Activated CD4-positive, alpha-beta T cell treated with anti-CD3 and anti-CD28 coated beads, Interleukin-10, Interleukin-2, amounts not matched to agents 100 ng/mL and 50 ng/mL, durations not matched to agents 16 hours and 8 hours (primary cell): ENCODE data around the gene APOBEC3H.

Experiments
- DNase-seq: peaks from one replicate; pipeline ENCODE4 v3.0.0-alpha.2; 2020

Gene APOBEC3H

DNA sequence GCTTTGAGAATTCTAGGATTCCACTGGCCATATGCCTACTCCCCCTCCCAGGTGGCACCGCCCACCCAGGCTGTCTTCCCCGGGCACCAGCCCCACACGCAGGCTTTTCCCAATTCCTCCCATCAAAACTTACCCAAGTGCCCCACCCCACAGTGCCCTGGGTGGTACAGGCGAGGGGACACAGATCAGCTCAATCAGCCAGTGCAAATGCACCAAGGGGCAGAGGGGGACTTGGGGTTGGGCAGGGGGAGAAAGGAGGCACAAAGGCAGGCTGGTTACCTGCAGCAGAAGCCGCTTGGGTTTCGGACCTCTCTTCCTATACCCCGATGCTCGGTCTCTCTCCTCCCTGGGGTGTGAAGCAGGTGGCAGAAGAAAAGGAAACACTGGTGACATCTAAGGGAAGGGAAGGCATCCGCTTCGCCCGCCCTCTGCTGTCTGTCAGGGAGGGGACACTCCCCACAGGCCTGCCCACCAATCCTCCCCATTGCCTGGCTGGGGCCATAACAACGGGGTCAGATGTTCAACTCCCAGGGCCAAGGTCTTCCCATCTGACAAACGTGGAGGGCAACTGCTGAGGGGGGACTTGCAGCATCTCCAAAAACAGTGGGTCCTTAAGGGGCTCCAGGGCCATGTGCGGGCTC, 41.4 kb downstream of the APOBEC3H start:
- DNase-seq = no peak

DNA sequence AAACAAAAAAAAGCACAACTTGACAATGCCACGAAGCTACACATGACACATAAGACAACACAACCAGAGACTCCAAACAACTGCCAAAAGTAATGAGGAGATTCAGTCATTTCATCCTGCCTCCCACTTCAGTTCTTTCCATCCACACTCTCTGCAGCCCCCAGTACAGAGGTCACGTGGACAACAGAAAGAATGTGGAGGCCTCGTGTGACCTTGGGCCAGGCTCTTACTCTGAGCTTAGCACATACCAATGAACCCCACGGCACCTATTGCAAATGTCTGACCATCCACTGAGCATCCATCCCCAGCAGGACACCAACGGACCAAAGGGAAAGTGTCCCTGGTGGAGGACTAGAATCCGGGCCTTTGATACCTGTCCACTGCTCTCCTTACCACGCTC, 42.9 kb downstream of the APOBEC3H start:
- no peak for DNase-seq

DNA sequence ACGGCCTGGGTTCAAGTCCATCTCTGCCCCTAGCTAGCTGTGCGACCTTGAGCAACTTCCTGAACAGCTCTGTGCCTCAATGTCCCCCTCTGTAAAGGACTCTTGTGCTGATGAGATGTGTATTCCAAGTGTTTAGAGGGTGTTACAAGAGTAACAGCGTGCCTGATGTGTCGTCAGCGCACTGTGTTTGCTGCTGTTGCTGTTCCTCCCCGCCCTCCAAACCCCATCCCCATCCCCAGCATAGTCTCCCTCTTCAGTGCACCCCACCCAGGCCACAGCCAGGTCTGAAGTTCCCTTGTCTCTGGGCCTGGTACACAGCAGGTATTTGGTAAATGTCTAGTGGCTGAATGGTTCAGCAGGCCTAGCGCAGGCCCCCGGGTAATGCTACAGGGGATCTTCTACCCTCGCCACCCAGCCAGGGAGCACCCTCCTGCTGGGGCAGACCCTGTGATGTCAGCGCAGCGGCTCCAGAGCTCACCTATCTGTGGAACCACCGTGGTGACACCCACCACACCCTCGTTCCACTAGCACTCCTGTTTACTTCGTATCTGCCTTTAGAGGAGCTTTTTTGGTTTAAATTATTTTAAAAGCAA, 45.1 kb downstream of the APOBEC3H start:
- no peak for DNase-seq

DNA sequence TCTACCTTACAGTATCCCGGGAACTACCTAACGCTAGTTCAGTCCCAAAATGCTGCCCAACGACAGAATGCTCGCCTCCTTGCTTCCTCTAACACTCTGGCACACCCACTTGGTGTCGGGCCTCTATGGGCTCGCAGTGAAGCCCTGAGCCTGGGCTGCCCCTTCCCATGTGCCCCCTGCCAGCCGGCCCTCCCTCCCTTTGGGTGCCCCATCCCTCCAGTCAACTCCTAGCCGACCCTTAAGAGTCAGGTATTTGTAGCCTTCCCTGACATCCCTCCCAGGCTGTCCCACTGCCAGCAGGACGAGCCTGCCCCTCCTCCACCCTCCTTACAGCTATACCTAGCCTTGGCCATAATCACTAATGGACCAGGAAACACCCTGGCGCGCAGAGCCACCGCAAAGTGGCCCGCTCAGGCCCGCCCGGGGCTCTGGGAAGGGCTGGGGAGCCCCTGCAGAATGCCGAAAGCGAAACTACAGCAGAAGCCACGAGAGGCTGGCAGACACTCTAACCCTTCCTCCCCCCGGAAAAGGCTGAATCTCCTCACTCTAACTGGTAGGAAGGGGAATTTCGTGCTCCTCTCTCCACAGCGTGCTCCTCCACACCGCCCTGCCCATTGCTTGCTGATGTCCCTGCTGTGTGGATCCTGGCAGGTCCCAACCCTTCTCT, 47.2 kb downstream of the APOBEC3H start:
- DNase-seq = peak; percentile 77

DNA sequence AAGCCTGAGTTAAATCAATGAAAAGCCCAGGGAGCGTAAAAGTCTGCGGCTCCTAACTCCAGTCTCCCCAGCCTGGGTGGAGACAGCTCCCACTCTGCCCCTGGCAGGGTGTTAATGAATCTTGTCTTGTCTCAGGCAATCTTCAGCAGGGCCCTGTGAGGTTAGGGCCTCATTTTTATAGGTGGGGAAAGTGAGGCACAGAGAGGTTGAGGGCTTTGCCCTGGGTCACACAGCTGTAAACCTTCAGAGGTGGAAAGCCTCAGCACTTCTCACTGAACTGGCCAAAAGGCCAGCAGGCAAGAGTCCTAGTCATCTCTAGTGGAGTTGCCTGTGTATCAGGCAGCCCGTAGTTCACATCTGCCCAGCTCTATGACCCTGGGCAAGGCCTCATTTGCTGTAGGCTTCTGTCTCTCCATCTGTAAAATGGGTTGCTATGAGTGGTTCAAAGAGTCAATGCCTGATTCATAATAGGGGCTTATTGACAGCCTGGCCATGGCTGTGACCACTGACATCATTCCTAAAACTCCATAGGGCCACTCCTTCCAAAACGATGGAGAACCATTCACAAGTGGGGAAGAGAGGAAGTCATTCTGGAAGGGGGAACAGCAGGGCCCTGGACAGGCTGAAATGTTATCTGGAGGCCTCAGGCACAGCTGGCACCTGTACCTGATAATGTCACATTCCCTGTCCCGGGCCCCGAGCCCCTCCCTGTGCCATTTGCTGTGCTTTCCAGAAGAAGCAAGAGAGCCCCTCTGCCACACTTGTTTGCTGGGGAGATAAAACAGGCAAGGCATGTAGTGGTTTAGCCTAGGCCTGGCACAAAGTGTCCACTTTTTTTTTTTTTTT, 49.4 kb downstream of the APOBEC3H start:
- no peak for DNase-seq

DNA sequence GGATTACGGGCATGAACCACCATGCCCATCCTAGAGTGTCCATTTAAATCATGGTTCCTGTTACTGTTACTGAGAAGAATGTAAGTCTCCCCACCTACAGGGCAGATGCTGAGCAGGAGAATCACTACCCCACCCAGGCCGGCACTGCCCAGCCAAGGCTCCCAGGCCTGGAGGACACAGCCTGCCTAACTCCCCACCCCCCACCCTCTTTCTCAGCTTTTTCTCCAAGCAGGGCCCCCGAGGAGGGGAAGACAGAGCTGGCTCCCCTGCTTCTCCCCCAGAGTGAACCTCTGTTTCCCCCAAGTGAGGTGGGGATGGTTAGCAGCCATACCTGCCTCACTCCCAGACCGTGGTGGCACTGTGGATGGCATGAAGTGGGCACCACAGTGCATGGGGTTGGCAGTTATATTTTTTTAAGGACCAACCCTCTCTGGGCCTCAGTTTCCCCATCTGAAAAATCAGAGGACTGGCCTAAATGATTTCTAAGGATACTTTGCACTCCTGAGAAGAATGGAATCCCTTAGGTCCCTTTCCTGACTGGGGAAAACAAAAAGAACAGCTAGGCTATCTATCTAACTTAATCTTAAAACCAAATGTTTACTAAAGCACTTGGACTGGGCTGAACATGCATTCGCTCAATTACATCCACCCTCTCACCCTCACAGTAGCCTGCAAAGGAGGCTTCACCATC, 50.4 kb downstream of the APOBEC3H start:
- no peak for DNase-seq

DNA sequence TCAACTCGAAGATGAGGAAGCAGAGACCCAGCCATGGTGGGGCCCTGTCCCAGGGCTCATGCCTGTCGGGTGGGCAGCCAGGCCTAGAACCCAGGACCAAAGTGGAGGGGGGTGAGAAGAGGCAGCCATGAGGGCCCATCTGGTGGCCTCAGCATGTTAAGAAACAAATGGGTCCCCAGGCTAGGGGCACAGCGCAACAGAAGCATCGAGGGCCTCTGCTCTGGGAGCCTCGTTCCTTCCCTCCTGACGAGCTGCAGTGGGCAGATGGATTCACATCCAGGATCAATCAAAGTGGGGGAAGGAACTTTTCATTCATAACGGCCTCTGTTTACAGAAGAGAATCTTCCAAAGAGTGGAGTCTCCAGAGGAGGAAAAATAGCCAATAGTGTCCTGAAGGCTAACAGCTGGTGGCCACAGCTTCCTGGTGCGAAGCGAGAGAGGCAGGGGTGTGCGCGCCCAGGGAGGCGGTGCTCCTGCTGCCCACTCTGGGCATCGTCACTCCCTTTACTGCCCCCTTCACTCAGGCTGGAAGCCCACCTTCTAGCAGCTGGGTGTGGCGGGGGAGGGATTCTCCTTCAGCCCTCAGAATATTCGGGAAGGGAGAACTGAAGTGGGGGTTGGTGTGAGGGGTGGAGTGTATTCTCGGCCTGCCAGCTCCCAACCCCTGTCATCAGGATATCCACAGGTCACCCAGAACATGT, 51.1 kb downstream of the APOBEC3H start:
- DNase-seq = no peak

DNA sequence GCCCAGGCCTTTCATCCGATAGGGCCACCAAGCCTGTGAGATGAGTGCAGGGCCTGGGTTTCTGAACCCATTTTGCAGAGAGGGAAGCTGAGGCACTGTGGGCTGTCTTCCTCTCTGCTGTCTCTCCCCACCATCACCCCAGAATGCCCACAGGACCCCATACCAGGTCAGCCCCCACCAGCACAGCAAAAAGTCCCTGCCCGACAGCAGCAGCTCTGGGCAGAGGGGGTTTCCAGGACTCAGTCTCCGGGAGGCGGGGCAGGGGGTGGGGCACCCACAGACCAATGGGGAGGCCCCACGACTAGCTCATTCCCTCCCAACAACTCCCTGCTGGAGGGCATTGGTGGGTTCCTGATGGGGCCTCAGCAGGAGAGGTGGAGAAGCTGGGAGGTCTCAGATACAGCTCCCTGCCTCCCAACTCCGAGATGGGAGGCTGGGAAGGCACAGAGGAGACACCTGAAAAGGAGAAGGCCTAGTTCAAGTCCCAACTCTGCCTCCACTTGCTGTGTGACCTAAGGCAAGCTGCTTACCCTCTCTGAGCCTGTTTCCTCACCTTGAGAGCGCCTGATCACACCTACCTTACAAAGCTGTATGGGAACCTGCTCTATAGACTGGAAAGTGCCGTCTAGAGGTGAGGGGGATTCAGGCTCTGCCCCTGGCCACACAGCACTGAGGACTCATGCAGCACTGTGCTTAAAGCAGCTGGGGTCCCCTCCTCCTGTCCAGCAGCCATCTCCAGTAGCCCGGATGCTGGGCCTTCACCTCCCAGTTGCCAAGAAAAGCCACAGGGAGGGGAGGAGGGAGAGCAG, 51.9 kb downstream of the APOBEC3H start:
- DNase-seq = peak; percentile 76

DNA sequence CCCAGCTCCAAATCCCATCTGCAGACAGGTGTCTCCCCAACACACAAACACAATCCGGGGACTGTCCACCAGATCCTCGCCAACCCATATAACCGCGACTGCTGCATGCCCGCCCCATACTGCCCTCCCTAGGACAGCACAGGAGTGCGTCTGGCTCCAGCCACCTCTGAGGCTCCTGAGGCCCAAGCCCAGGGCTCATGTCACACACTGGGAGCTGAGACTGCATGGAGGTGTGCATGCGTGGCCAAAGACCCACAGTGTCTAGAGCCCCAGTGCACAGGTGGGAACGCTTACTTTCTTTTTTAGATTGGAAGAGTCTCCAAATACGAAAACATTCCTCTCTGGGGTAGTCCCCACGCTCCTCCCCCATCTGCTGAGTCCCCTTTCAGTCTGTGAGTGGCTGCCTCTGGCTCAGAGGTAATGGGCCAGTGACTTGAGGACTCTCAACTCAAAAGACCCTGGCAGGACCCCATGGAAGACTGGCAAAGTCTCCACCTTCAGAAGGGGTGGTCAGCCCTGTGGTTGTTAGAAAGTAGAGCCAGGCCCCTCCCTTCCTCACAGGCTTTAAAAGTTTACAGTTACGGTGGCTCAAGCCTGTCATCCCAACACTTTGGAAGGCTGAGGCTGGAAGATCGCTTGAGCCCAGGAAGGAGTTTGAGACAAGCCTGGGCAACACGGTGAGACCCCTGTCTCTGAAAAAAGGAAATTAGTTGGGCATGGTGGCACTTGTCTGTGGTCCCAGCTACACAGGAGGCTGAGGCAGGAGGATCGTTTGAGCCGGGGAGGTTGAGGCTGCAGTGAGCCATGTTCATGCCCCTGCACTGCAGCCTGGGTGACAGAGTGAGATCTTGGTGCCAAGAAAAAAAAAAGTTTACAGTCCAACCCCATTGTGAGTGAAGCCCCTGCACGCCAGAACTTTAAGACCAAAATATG, 53.1 kb downstream of the APOBEC3H start:
- DNase-seq = no peak

DNA sequence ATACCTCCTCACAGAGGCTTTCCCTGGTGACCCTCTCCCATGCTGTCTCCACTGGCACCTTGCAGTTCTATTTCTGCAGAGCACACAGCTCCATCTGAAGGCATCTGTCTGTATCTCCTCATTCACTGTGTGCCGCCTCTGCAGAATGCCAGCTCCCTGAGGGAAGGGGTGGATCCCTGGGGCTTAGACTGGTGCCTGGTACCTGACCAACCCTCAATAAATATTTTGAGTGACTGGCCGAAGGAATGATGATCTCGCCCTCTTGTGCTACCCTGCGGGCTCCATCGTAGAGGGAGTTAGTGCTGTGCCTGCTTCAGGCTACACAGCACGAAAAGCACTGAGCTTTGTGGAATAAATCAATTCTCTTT, 53.8 kb downstream of the APOBEC3H start:
- no peak for DNase-seq

DNA sequence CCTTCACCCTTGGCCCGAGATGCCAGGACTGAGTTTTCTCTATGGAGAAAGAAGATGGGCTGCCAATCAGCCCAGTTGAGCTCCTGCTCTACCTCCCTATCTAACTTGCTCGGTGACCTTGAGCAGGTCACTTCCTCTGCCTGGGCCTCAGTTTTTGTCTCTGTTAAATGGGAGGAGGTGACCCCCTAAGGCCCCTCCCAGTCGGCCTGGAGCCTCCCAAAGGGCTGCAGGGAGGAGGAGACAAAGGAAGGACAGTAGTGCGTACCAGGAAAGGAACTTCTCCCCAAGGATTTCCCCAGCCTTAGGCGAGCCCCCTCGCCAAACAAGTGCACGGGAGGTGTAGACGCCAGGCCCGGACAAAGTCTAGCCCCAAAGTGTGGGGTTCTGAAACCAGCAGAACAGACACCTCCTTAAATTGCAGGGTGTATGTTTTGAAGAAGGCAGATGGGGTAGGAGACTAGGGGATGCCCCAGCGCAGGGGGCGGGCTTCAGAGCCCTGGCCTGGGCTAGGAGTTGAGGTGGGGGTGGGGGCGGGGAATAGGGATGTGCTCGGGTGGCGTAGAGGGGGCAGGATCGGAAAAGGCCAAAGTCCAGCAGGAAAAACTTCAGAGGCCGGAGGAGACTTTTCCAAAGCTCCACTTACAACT, 54.4 kb downstream of the APOBEC3H start:
- DNase-seq = no peak

DNA sequence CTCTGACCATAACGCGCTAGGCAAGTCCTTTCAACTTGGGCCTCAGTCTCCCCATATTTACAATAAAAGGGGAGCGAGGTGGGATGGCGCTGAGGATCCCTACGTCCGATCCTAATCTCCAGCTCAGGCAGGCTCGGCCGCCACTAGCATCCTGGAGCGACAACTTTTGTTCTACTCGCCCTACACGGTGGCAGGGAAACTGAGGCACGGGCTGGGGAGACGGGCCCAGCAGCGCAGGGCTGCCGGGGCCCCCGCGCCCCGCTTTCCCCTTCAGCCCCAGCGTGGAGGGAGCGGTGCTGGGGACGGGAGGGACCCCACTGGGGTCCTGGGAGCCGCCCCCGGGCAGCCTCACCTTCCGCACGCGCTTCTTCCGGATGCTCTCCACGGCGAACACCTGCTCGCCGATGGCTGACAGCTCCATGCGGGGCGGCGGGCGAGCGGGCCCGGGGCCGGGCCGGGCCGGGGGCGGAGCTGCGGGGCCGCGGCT, 55.0 kb downstream of the APOBEC3H start:
- no peak for DNase-seq

DNA sequence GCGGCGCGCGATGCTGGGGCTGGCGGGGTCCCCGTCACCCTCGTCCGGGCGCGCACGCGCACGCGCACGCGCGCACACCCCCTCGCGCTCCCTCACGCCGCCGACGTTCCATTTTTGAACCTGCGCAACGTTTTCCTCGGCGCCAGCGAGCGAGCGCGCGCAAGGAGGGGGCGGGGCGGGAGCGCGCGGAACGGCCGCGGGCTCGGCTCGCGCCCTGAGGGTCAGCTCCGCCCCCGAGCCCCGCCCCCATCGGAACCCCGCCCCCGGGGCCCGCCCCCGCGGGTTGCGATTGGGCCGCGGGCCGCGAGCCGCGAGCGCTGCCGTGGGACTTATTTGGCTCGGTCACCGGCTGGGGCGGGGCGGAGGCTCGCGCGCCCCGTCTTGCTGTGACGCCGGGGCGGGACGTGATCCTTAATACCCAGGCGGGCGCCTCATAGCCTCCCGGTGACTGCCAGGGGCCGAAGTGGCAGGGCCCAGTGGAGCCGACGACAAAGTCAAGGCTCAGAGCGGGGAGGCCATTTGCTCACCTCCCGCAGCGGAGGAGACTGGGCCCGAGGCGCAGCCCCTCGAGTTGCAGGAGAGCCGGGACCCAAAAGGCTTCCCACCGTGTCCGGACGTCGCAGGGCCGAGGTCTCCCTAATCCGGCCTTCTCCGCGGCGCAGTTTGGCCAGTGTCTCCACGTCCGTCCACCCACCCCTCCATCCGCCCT, 55.6 kb downstream of the APOBEC3H start, which contains the start of gene CBX7:
CBX7 (minus strand) TSS at position 170 of the 709 bp plus-strand sequence. CDS start 236 bp downstream, outside the sequence.
- DNase-seq = peak; percentile 95

DNA sequence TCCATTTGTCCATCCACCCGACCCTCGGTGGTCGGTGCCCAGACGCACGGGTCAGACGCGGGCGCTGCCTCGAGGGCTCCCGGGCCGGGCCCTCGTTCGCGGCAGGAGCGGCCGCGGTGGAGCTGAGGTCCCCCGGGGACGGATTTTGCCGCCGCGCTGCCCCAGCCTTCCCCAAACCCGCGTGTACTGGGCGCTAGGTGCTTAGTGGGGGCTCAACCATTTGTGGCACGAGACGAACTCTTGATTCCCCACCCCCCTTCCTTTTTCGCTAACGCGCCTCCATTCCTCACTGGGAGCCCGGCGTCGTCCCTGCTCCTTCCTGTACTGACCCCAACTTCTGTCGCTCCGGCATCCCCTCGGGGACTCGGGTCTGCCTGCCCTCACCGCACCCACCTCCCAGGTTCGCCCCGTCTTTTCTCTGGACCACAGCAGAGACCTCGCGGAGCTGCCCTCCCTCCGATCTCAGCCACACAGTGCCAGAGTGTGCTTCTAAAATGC, 56.2 kb downstream of the APOBEC3H start:
- no peak for DNase-seq
